Liver (tissue), 9 donors: ENCODE results near the gene TPST1. TPM values are rescaled to one million over a fixed set of nuclear protein-coding genes. Genes with fewer than 3 reads are reported as not detected.
A peak's percentile ranks its signal among the peaks of the same experiment; 100 is the strongest.
"Not testable (repeated sequence)": the region's sequence is repeated elsewhere in the genome, so short reads cannot be mapped to it uniquely, and the experiment has no call there.

Source experiments
- DNase-seq: peaks from one replicate; pipeline ENCODE4 v3.0.0-alpha.2; 2017; ENCODE audit warnings: low spot score
- H3K27ac ChIP-seq, 2 donors: one replicate each; pipeline ENCODE4 v1.7.0; 2013; ENCODE audit warnings: inconsistent platforms in 2 of 2, low read length in 2 of 2, control low read depth in 1 of 2, low read depth in 1 of 2, mild to moderate bottlenecking in 1 of 2
- H3K27me3 ChIP-seq, 4 donors: one replicate each; pipeline versions ENCODE4 v1.6.1 to v1.7.0; 2013; ENCODE audit warnings: low read length in 3 of 4, inconsistent platforms in 1 of 4, mild to moderate bottlenecking in 1 of 4, moderate library complexity in 1 of 4; ENCODE audit not compliant: control insufficient read depth in 4 of 4, insufficient read depth in 4 of 4
- H3K36me3 ChIP-seq, 4 donors: one replicate each; pipeline versions ENCODE4 v1.6.1 to v1.7.0; 2013; ENCODE audit warnings: low read length in 3 of 4, mild to moderate bottlenecking in 3 of 4, low read depth in 1 of 4, moderate library complexity in 1 of 4; ENCODE audit not compliant: control insufficient read depth in 4 of 4, insufficient read depth in 3 of 4
- H3K4me1 ChIP-seq, 4 donors: one replicate each; pipeline versions ENCODE4 v1.6.1 to v1.7.0; 2013; ENCODE audit warnings: low read length in 3 of 4, mild to moderate bottlenecking in 3 of 4, moderate library complexity in 1 of 4; ENCODE audit not compliant: control insufficient read depth in 4 of 4, insufficient read depth in 4 of 4
- H3K4me3 ChIP-seq, 3 donors: one replicate each; pipeline versions ENCODE4 v1.6.1 to v1.7.0; 2013; ENCODE audit warnings: low read length in 3 of 3, control low read depth in 1 of 3, low read depth in 1 of 3, mild to moderate bottlenecking in 1 of 3
- H3K9ac ChIP-seq, 2 donors: one replicate each; pipeline ENCODE4 v1.7.0; 2013; ENCODE audit warnings: low read length in 2 of 2, mild to moderate bottlenecking in 2 of 2, moderate library complexity in 2 of 2, control low read depth in 1 of 2, low read depth in 1 of 2
- H3K9me3 ChIP-seq, 4 donors: one replicate each; pipeline versions ENCODE4 v1.6.1 to v1.7.0; 2013; ENCODE audit warnings: low read length in 3 of 4; ENCODE audit not compliant: control insufficient read depth in 4 of 4
- EGR1 ChIP-seq, 2 donors: IDR thresholded peaks; 2 replicates each; pipeline ENCODE4 v1.6.1; 2016 to 2018; ENCODE audit warnings: antibody characterized with exemption in 2 of 2, low read depth in 2 of 2
- FOXA1 ChIP-seq: IDR thresholded peaks from 2 replicates; pipeline ENCODE4 v1.6.1; 2016; ENCODE audit warnings: antibody characterized with exemption
- GABPA ChIP-seq, 2 donors: IDR thresholded peaks in 1 of 2; conservative IDR thresholded peaks in 1 of 2; 2 replicates each; pipeline ENCODE4 v1.6.1; 2016; ENCODE audit warnings: antibody characterized with exemption in 2 of 2, mild to moderate bottlenecking in 1 of 2, moderate library complexity in 1 of 2
- HNF4G ChIP-seq: IDR thresholded peaks from 2 replicates; pipeline ENCODE4 v1.6.1; 2016; ENCODE audit warnings: antibody characterized with exemption
- JUND ChIP-seq, 2 donors: IDR thresholded peaks; 2 replicates each; pipeline ENCODE4 v1.6.1; 2016; ENCODE audit warnings: antibody characterized with exemption in 2 of 2
- NR2F2 ChIP-seq: IDR thresholded peaks from 2 replicates; pipeline ENCODE4 v1.6.1; 2016; ENCODE audit warnings: antibody characterized with exemption
- RXRA ChIP-seq, 2 donors: IDR thresholded peaks; 2 replicates each; pipeline ENCODE4 v1.6.1; 2017 to 2018; ENCODE audit warnings: antibody characterized with exemption in 2 of 2, mild to moderate bottlenecking in 1 of 2
- TAF1 ChIP-seq: conservative IDR thresholded peaks from 2 replicates; pipeline ENCODE4 v1.6.1; 2016; ENCODE audit warnings: antibody characterized with exemption, mild to moderate bottlenecking
- YY1 ChIP-seq: IDR thresholded peaks from 2 replicates; pipeline ENCODE4 v1.6.1; 2016; ENCODE audit warnings: antibody characterized with exemption, mild to moderate bottlenecking
- ZBTB33 ChIP-seq: IDR thresholded peaks from 2 replicates; pipeline ENCODE4 v1.6.1; 2016; ENCODE audit warnings: antibody characterized with exemption
- WGBS: extraction: QIAGEN DNeasy Blood & Tissue Kit; methylation state at CpG from one replicate; pipeline ENCODE4 v1.1.7; 2013; 5-methylcytosine and 5-hydroxymethylcytosine counted together
- polyA plus RNA-seq, 2 donors: library from polyadenylated mRNA; stranded (reverse) in 1 of 2; unstranded in 1 of 2; fragments of 200-250 nt in 1 of 2; fragments of >200 nt in 1 of 2; fragmentation: Nextera tagmentation in 1 of 2; extraction: Ambion mirVana in 1 of 2; gene quantifications; one replicate each; pipeline versions ENCODE4 v1.2.1 to v1.2.3, GENCODE V29; 2013 to 2015
- total RNA-seq, 2 donors: library from RNA; depleted of rRNA; stranded (reverse); fragments of >200 nt; gene quantifications; one replicate each; pipeline ENCODE4 v1.2.3, GENCODE V29; 2014
- TF ChIP-seq, protein P1 (sequence below): fragments of 150-350 bp; IDR thresholded peaks from 2 replicates; pipeline ENCODE4 v1.5.1; 2017; ENCODE audit warnings: improper control_type of control experiment, low read depth, low read length; ENCODE audit not compliant: missing input control
- donor health status: healthy.
- donor health status: healthy.
- donor health status: healthy.
- donor health status: healthy.
- donor health status: healthy.

The TPST1 gene
- total and polyA plus RNA-seq, 4 donors, result 23.8 to 62.5 (median 25.7) TPM

DNA sequence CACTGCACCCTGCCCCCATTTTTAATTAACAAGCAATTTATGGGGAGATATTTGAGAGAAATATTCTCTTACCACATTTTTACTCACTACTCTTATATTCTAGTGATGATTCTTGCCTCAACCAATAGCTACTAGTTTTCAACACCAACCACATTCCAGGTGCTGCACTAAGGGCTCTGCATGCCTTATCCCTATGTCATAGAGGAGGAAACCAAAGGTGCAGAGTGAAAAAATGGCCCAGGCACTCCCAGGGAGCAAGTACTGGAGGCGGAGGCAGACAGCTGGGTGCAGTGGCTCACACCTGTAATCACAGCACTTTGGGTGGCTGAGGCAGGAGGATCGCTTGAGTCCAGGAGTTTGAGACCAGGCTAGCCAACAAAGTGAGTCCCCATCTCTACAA is 35.5 kb upstream of the TPST1 start:
- H3K9ac ChIP-seq, result no peak overlapping the region
- H3K4me1 ChIP-seq, result no peaks in the 10 kb centered on the region
- H3K27me3 ChIP-seq, result no peaks in the 10 kb centered on the region
- no peak for TF ChIP-seq RXRA (IDR thresholded peaks at IDR 0.05)
- no peak for TF ChIP-seq YY1
- no peak for TF ChIP-seq TAF1
- no peak for TF ChIP-seq ZBTB33
- TF ChIP-seq EGR1 (IDR thresholded peaks at IDR 0.05; ENCODE audit: low read depth in 2 of 2), result no peak
- TF ChIP-seq JUND (IDR thresholded peaks at IDR 0.05), result no peak
- TF ChIP-seq, protein P1, sequence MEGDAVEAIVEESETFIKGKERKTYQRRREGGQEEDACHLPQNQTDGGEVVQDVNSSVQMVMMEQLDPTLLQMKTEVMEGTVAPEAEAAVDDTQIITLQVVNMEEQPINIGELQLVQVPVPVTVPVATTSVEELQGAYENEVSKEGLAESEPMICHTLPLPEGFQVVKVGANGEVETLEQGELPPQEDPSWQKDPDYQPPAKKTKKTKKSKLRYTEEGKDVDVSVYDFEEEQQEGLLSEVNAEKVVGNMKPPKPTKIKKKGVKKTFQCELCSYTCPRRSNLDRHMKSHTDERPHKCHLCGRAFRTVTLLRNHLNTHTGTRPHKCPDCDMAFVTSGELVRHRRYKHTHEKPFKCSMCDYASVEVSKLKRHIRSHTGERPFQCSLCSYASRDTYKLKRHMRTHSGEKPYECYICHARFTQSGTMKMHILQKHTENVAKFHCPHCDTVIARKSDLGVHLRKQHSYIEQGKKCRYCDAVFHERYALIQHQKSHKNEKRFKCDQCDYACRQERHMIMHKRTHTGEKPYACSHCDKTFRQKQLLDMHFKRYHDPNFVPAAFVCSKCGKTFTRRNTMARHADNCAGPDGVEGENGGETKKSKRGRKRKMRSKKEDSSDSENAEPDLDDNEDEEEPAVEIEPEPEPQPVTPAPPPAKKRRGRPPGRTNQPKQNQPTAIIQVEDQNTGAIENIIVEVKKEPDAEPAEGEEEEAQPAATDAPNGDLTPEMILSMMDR, result no peak
- TF ChIP-seq HNF4G, result no peak
- no peak overlapping the region for H3K27ac ChIP-seq
- WGBS, result 97% methylated on average over 2 of the region's 2 CpGs
- H3K9me3 ChIP-seq, result no peaks in the 10 kb centered on the region
- DNase-seq, result no peak
- no peaks in the 10 kb centered on the region for H3K36me3 ChIP-seq
- H3K4me3 ChIP-seq, result no peak overlapping the region

- DNase-seq, result no peak
- TF ChIP-seq GABPA (IDR thresholded peaks at IDR 0.05 in 1 of 2, conservative IDR thresholded peaks at IDR 0.05 in 1 of 2) (no peak), NR2F2 (peak; percentile 22), FOXA1 (no peak)
- no peak overlapping the region for H3K27ac ChIP-seq
Observed at GRCh38 chr7:66170309-66171231, 34.6 kb upstream of the TPST1 start.

GRCh38 chr7:66172536-66173401 is 32.4 kb upstream of the TPST1 start:
- WGBS, result 84% methylated on average over 9 of the region's 9 CpGs
- not testable (repeated sequence) for DNase-seq, H3K36me3 ChIP-seq, H3K9ac ChIP-seq, H3K4me1 ChIP-seq, H3K4me3 ChIP-seq, H3K27me3 ChIP-seq, H3K9me3 ChIP-seq, H3K27ac ChIP-seq

More at GRCh38 chr7:66170309-66171231, 34.6 kb upstream of the TPST1 start:
- no peak overlapping the region for H3K4me3 ChIP-seq
- H3K9ac ChIP-seq, result no peak overlapping the region
- H3K27me3 ChIP-seq, result no peaks in the 10 kb centered on the region
- no peaks in the 10 kb centered on the region for H3K9me3 ChIP-seq
- WGBS, result 66% methylated on average over 16 of the region's 16 CpGs
- H3K4me1 ChIP-seq, result no peaks in the 10 kb centered on the region
- no peaks in the 10 kb centered on the region for H3K36me3 ChIP-seq
